ENCODE data around the gene ASTL.

DNA sequence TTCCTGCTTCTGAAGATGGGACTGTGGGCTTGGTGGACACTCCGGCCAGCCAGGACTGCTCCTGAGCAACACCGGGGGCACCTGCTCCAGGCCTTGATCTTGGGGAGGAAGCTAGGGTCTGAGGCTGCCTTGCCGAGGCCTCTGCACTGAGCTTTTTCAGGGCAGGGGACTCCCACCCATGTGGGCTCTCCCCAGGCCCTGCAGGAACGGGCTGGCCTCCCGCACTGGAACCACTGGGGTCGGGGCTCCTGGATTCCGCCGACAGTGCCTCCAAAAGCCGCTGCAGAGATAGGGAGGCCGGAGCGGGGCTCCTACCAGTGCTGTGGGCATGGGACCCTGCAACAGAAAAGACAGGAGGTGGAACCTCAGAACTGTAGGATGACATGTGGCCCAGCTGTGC, 14.4 kb downstream of the ASTL start:
- TF ChIP-seq EZH2 (IDR thresholded peaks at IDR 0.05; ENCODE audit: insufficient read depth, poor library complexity, severe bottlenecking) (no peak), EZH2phosphoT487 (IDR thresholded peaks at IDR 0.05; ENCODE audit: insufficient read depth, low read depth) (no peak)

All from GM23248 (cell line).